Measurements from ENCODE around the gene GVQW3. TPM values are rescaled to one million over a fixed set of nuclear protein-coding genes. Genes with fewer than 3 reads are reported as not detected.
A peak's percentile ranks its signal among the peaks of the same experiment; 100 is the strongest.

Gene GVQW3
- total RNA-seq, 3 donors from 2014 or later = 1.3 to 5.4 (median 3.9) TPM

DNA sequence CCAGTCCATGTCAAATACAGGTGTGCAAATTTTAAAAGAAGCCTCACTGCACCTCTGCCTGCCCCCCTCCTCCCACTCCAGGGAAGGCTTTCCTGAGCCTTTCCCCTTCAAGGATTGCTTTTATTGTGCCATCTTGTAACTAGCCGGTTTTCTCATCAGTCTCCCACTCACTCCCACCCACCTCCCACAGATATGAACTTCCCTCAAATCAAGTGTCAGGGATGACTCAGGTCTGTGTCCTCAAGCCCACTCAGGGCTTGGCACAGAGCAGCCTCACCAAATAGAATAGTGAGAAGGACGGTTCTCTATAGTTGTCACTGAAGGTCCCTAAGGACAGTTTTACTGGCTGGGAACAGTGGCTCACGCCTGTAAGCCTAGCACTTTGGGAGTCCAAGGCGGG is 43.2 kb upstream of the GVQW3 start:
- peaks cover 9 to 14% of the 10 kb centered on the region in 2 donors for H3K9me3 ChIP-seq
- H3K27ac ChIP-seq = peak overlapping the region in 1 of 2 donors; percentile 22
- TF ChIP-seq POLR2AphosphoS5 (IDR thresholded peaks at IDR 0.05) (no peak), POLR2A (IDR thresholded peaks at IDR 0.05) (no peak)
- TF ChIP-seq, protein P1, sequence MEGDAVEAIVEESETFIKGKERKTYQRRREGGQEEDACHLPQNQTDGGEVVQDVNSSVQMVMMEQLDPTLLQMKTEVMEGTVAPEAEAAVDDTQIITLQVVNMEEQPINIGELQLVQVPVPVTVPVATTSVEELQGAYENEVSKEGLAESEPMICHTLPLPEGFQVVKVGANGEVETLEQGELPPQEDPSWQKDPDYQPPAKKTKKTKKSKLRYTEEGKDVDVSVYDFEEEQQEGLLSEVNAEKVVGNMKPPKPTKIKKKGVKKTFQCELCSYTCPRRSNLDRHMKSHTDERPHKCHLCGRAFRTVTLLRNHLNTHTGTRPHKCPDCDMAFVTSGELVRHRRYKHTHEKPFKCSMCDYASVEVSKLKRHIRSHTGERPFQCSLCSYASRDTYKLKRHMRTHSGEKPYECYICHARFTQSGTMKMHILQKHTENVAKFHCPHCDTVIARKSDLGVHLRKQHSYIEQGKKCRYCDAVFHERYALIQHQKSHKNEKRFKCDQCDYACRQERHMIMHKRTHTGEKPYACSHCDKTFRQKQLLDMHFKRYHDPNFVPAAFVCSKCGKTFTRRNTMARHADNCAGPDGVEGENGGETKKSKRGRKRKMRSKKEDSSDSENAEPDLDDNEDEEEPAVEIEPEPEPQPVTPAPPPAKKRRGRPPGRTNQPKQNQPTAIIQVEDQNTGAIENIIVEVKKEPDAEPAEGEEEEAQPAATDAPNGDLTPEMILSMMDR (IDR thresholded peaks at IDR 0.05) = no peak
- intact Hi-C loops (cut with DNase I; ENCODE audit: low total_unique reads) = loop anchor here (2.0 kb wide), 1 partner anchor 59 kb away; no protein-coding TSS in a partner anchor
- H3K27me3 ChIP-seq = no peaks in the 10 kb centered on the region
- H3K4me1 ChIP-seq = no peaks in the 10 kb centered on the region
- no peak overlapping the region for H3K4me3 ChIP-seq
- H3K36me3 ChIP-seq = no peaks in the 10 kb centered on the region
- DNase-seq (ENCODE audit: low spot score in 2 of 2) = no peak

- no peak for DNase-seq (ENCODE audit: low spot score in 2 of 2)
- peaks cover 9 to 14% of the 10 kb centered on the region in 2 donors for H3K9me3 ChIP-seq
- H3K36me3 ChIP-seq = no peaks in the 10 kb centered on the region
- H3K4me1 ChIP-seq = no peaks in the 10 kb centered on the region
- TF ChIP-seq, protein P1 (IDR thresholded peaks at IDR 0.05) = no peak
- TF ChIP-seq POLR2AphosphoS5 (IDR thresholded peaks at IDR 0.05) (peak in 2 of 3 donors; percentile 22 to 59), POLR2A (IDR thresholded peaks at IDR 0.05) (no peak)
- no peaks in the 10 kb centered on the region for H3K27me3 ChIP-seq
- intact Hi-C loops (cut with DNase I; ENCODE audit: low total_unique reads) = loop anchor here (2.0 kb wide), 1 partner anchor 60 kb away; no protein-coding TSS in a partner anchor
- no peak overlapping the region for H3K4me3 ChIP-seq
- peak overlapping the region; percentile 22 to 57 for H3K27ac ChIP-seq
Observed at GRCh38 chr11:76339221-76339620, 41.9 kb upstream of the GVQW3 start.

GRCh38 chr11:76347466-76347865 is 33.7 kb upstream of the GVQW3 start:
- TF ChIP-seq POLR2AphosphoS5 (IDR thresholded peaks at IDR 0.05) (no peak), POLR2A (IDR thresholded peaks at IDR 0.05) (no peak)
- TF ChIP-seq, protein P1 (IDR thresholded peaks at IDR 0.05) = no peak
- no peaks in the 10 kb centered on the region for H3K27me3 ChIP-seq
- no peaks in the 10 kb centered on the region for H3K36me3 ChIP-seq
- DNase-seq (ENCODE audit: low spot score in 2 of 2) = no peak
- no peak overlapping the region for H3K4me3 ChIP-seq
- H3K9me3 ChIP-seq = no peaks in the 10 kb centered on the region
- H3K27ac ChIP-seq = no peak overlapping the region
- intact Hi-C loops (cut with DNase I; ENCODE audit: low total_unique reads) = no loop called here
- no peaks in the 10 kb centered on the region for H3K4me1 ChIP-seq

DNA sequence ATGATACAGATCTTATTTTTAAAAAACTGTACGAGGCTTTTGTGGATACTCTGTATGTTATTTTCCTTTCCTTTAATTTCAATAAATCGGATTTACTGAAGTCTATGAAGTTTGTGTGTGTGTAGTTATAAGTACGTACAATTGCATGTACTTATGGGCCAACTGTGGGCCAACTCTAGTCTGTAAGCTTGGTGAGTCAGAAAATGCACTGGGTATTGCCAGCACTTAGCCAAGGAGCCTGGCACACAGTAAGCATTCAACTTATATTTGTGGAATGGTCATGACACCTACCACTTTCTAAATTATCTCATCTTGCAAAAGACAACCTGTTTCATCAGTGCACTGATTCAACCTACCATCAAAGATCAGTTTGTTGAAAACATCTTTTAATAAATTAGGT is 32.8 kb upstream of the GVQW3 start:
- no peak overlapping the region for H3K4me3 ChIP-seq
- H3K27ac ChIP-seq = no peak overlapping the region
- no peaks in the 10 kb centered on the region for H3K27me3 ChIP-seq
- no peaks in the 10 kb centered on the region for H3K4me1 ChIP-seq
- intact Hi-C loops (cut with DNase I; ENCODE audit: low total_unique reads) = no loop called here
- H3K36me3 ChIP-seq = no peaks in the 10 kb centered on the region
- TF ChIP-seq POLR2AphosphoS5 (IDR thresholded peaks at IDR 0.05) (no peak), POLR2A (IDR thresholded peaks at IDR 0.05) (no peak)
- TF ChIP-seq, protein P1 (IDR thresholded peaks at IDR 0.05) = no peak
- no peak for DNase-seq (ENCODE audit: low spot score in 2 of 2)
- no peaks in the 10 kb centered on the region for H3K9me3 ChIP-seq

DNA sequence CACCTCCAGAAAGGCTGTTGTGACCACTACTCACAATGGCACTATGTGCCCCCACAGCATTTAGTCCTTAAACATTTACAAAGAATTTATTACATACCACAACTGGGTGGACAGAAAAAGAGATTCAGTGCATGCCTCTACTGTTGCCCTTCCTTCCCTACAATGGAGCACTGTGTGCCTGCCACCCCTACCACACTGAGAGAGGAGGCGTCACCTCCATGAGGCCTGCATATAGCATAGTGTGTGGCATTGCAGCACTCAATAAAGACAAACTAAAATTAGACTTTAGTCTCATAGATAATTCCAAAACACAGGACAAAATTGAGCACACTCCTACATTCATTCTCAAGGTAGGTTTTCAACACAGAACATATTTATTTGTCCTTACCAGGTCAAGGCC is 26.0 kb upstream of the GVQW3 start:
- intact Hi-C loops (cut with DNase I; ENCODE audit: low total_unique reads) = no loop called here
- Histone ChIP-seq H3K27ac (no peak overlapping the region), H3K9me3 (no peaks in the 10 kb centered on the region), H3K36me3 (no peaks in the 10 kb centered on the region), H3K27me3 (no peaks in the 10 kb centered on the region), H3K4me1 (no peaks in the 10 kb centered on the region), H3K4me3 (no peak overlapping the region)
- TF ChIP-seq, protein P1 (IDR thresholded peaks at IDR 0.05) = no peak
- no peak for TF ChIP-seq POLR2A (IDR thresholded peaks at IDR 0.05)
- DNase-seq (ENCODE audit: low spot score in 2 of 2) = no peak
